ENCODE results near the gene AK4. TPM values are rescaled to one million over a fixed set of nuclear protein-coding genes. Genes with fewer than 3 reads are reported as not detected.
"Not testable (repeated sequence)": the region's sequence is repeated elsewhere in the genome, so short reads cannot be mapped to it uniquely, and the experiment has no call there.

AK4 gene
- polyA plus RNA-seq, 1 donor (not counting 4 experiments of a cell fraction or from before 2014, with no cell fraction given): 90.0 TPM

- TF ChIP-seq, protein P1, sequence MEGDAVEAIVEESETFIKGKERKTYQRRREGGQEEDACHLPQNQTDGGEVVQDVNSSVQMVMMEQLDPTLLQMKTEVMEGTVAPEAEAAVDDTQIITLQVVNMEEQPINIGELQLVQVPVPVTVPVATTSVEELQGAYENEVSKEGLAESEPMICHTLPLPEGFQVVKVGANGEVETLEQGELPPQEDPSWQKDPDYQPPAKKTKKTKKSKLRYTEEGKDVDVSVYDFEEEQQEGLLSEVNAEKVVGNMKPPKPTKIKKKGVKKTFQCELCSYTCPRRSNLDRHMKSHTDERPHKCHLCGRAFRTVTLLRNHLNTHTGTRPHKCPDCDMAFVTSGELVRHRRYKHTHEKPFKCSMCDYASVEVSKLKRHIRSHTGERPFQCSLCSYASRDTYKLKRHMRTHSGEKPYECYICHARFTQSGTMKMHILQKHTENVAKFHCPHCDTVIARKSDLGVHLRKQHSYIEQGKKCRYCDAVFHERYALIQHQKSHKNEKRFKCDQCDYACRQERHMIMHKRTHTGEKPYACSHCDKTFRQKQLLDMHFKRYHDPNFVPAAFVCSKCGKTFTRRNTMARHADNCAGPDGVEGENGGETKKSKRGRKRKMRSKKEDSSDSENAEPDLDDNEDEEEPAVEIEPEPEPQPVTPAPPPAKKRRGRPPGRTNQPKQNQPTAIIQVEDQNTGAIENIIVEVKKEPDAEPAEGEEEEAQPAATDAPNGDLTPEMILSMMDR (optimal IDR thresholded peaks at IDR 0.05 in 1 of 3, IDR thresholded peaks at IDR 0.05 in 1 of 3, conservative IDR thresholded peaks at IDR 0.05 in 1 of 3; ENCODE audit: extremely low read depth in 1 of 3, insufficient read depth in 2 of 3, low read length in 3 of 3): no peak
- FAIRE-seq (no peak), DNase-seq (ENCODE audit: low read depth, low spot score) (no peak)
- Histone ChIP-seq H3K9ac (ENCODE audit: control insufficient read depth, extremely low read depth, insufficient read depth, low read length) (no peak overlapping the region), H2AFZ (ENCODE audit: control insufficient read depth, low read length) (no peak overlapping the region), H3K9me1 (ENCODE audit: control insufficient read depth, extremely low read depth, insufficient read depth, low read length) (no peaks in the 10 kb centered on the region), H3K4me1 (ENCODE audit: control insufficient read depth, extremely low read depth, insufficient read depth, low read length) (no peaks in the 10 kb centered on the region), H3K79me2 (ENCODE audit: control insufficient read depth, insufficient read depth, low read length) (no peaks in the 10 kb centered on the region), H4K20me1 (ENCODE audit: control insufficient read depth, extremely low read depth, insufficient read depth, low read length) (no peaks in the 10 kb centered on the region), H3K36me3 (ENCODE audit: control insufficient read depth in 2 of 2, extremely low read depth in 1 of 2, insufficient read depth in 2 of 2, low read length in 2 of 2) (no peaks in the 10 kb centered on the region), H3K9me3 (ENCODE audit: control insufficient read depth, low read depth, low read length) (no peaks in the 10 kb centered on the region), H3K4me3 (ENCODE audit: control insufficient read depth in 2 of 3, extremely low read depth in 1 of 3, insufficient read depth in 2 of 3, low read depth in 1 of 3, low read length in 3 of 3) (no peak overlapping the region), H3K27me3 (ENCODE audit: control insufficient read depth, extremely low read depth, insufficient read depth, low read length) (no peaks in the 10 kb centered on the region), H3K27ac (ENCODE audit: control insufficient read depth, insufficient read depth, low read length) (no peak overlapping the region), H3K4me2 (ENCODE audit: control insufficient read depth, extremely low read depth, insufficient read depth, low read depth, low read length) (no peak overlapping the region)
- dilution Hi-C loops (cut with MboI; ENCODE audit: extremely low pct_ligation_motif_present, low sequenced_read_pairs): no loop called here
Measured at GRCh38 chr1:65114322-65114721, 33.7 kb upstream of the AK4 start.

DNA sequence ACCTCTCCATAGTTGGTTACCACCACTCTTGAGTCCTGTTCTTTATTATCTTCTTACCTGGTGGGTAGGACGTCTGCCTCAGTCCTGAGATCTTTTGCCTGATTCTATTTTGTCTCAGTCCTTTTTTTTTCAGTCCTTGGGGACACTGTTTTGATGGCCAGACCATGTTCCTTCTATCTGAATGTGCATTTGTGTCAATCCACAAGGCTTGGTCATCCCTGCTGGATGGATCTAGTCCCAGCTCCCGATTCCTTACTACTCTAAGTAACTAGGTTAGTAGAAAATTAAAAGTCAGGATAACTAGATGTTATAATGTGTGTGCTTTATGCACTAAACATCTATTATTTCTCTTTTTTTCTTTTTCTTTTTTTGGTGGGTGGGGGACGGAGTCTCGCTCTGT lies 28.1 kb upstream of the AK4 start:
- TF ChIP-seq, protein P1 (optimal IDR thresholded peaks at IDR 0.05 in 1 of 3, IDR thresholded peaks at IDR 0.05 in 1 of 3, conservative IDR thresholded peaks at IDR 0.05 in 1 of 3; ENCODE audit: extremely low read depth in 1 of 3, insufficient read depth in 2 of 3, low read length in 3 of 3): no peak
- TF ChIP-seq EZH2 (IDR thresholded peaks at IDR 0.05; ENCODE audit: low read length): no peak

DNA sequence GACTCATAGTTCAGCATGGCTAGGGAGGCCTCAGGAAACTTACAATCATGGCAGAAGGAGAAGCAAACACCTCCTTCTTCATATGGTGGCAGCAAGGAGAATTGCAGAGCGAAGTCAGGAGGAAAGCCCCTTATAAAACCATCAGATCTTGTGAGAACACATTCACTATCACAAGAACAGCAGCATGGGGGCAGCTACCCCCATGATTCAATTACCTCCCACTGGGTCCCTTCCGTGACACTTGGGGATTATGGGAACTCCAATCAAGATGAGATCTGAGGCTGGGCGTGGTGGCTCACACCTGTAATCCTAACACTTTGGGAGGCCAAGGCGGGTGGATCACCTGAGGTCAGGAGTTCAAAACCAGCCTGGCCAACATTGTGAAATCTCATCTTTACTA lies 18.9 kb upstream of the AK4 start:
- H3K9me1 ChIP-seq (ENCODE audit: control insufficient read depth, extremely low read depth, insufficient read depth, low read length); H3K4me3 ChIP-seq (ENCODE audit: control insufficient read depth in 2 of 3, extremely low read depth in 1 of 3, insufficient read depth in 2 of 3, low read depth in 1 of 3, low read length in 3 of 3); H3K27ac ChIP-seq (ENCODE audit: control insufficient read depth, insufficient read depth, low read length); H3K9ac ChIP-seq (ENCODE audit: control insufficient read depth, extremely low read depth, insufficient read depth, low read length); H3K4me1 ChIP-seq (ENCODE audit: control insufficient read depth, extremely low read depth, insufficient read depth, low read length); DNase-seq (ENCODE audit: low read depth, low spot score); H3K9me3 ChIP-seq (ENCODE audit: control insufficient read depth, low read depth, low read length); FAIRE-seq; H3K4me2 ChIP-seq (ENCODE audit: control insufficient read depth, extremely low read depth, insufficient read depth, low read depth, low read length); dilution Hi-C loops (cut with MboI; ENCODE audit: extremely low pct_ligation_motif_present, low sequenced_read_pairs); H4K20me1 ChIP-seq (ENCODE audit: control insufficient read depth, extremely low read depth, insufficient read depth, low read length); H3K36me3 ChIP-seq (ENCODE audit: control insufficient read depth in 2 of 2, extremely low read depth in 1 of 2, insufficient read depth in 2 of 2, low read length in 2 of 2); H3K79me2 ChIP-seq (ENCODE audit: control insufficient read depth, insufficient read depth, low read length); H3K27me3 ChIP-seq (ENCODE audit: control insufficient read depth, extremely low read depth, insufficient read depth, low read length); H2AFZ ChIP-seq (ENCODE audit: control insufficient read depth, low read length): not testable (repeated sequence)

More for the DNA sequence above, 28.1 kb upstream of the AK4 start:
- no peak for DNase-seq (ENCODE audit: low read depth, low spot score)
- no peaks in the 10 kb centered on the region for H3K36me3 ChIP-seq (ENCODE audit: control insufficient read depth in 2 of 2, extremely low read depth in 1 of 2, insufficient read depth in 2 of 2, low read length in 2 of 2)
- H3K9me3 ChIP-seq (ENCODE audit: control insufficient read depth, low read depth, low read length): no peaks in the 10 kb centered on the region
- no peak for FAIRE-seq
- dilution Hi-C loops (cut with MboI; ENCODE audit: extremely low pct_ligation_motif_present, low sequenced_read_pairs): no loop called here
- no peak overlapping the region for H3K4me3 ChIP-seq (ENCODE audit: control insufficient read depth in 2 of 3, extremely low read depth in 1 of 3, insufficient read depth in 2 of 3, low read depth in 1 of 3, low read length in 3 of 3)
- no peaks in the 10 kb centered on the region for H3K9me1 ChIP-seq (ENCODE audit: control insufficient read depth, extremely low read depth, insufficient read depth, low read length)
- no peaks in the 10 kb centered on the region for H3K4me1 ChIP-seq (ENCODE audit: control insufficient read depth, extremely low read depth, insufficient read depth, low read length)
- no peak overlapping the region for H3K4me2 ChIP-seq (ENCODE audit: control insufficient read depth, extremely low read depth, insufficient read depth, low read depth, low read length)
- H3K79me2 ChIP-seq (ENCODE audit: control insufficient read depth, insufficient read depth, low read length): no peaks in the 10 kb centered on the region
- no peak overlapping the region for H3K9ac ChIP-seq (ENCODE audit: control insufficient read depth, extremely low read depth, insufficient read depth, low read length)
- H3K27ac ChIP-seq (ENCODE audit: control insufficient read depth, insufficient read depth, low read length): no peak overlapping the region
- no peaks in the 10 kb centered on the region for H4K20me1 ChIP-seq (ENCODE audit: control insufficient read depth, extremely low read depth, insufficient read depth, low read length)
- no peak overlapping the region for H2AFZ ChIP-seq (ENCODE audit: control insufficient read depth, low read length)
- H3K27me3 ChIP-seq (ENCODE audit: control insufficient read depth, extremely low read depth, insufficient read depth, low read length): no peaks in the 10 kb centered on the region

Measured in keratinocyte (primary cell).